Mesenchymal stem cell (in vitro differentiated cells and primary cell): ENCODE data around the gene SBNO2.
A peak's percentile ranks its signal among the peaks of the same experiment; 100 is the strongest.
"Not testable (repeated sequence)": the region's sequence is repeated elsewhere in the genome, so short reads cannot be mapped to it uniquely, and the experiment has no call there.

ENCODE experiments used
- DNase-seq: peaks from one replicate; pipeline ENCODE4 v3.0.0-alpha.2; 2013
- H2AFZ ChIP-seq: one replicate; pipeline ENCODE4 v1.6.1; 2013; ENCODE audit warnings: low read depth, mild to moderate bottlenecking, control low read depth, inconsistent platforms, low read length, moderate library complexity
- H2AK5ac ChIP-seq: 2 replicates; pipeline ENCODE4 v1.6.1; 2013; ENCODE audit warnings: low read length, moderate library complexity, mild to moderate bottlenecking, inconsistent platforms; ENCODE audit not compliant: severe bottlenecking
- H2BK120ac ChIP-seq: one replicate; pipeline ENCODE4 v1.6.1; 2013; ENCODE audit warnings: low read depth, mild to moderate bottlenecking, inconsistent platforms, low read length, moderate library complexity
- H2BK12ac ChIP-seq, 2 experiments: one replicate each; pipeline ENCODE4 v1.6.1; 2013; ENCODE audit warnings: inconsistent platforms in 2 of 2, low read length in 2 of 2, mild to moderate bottlenecking in 2 of 2, moderate library complexity in 2 of 2, control low read depth in 1 of 2
- H2BK15ac ChIP-seq: one replicate; pipeline ENCODE4 v1.6.1; 2013; ENCODE audit warnings: mild to moderate bottlenecking, low read depth, inconsistent platforms; ENCODE audit not compliant: poor library complexity, severe bottlenecking
- H2BK5ac ChIP-seq: 2 replicates; pipeline ENCODE4 v1.6.1; 2013; ENCODE audit warnings: low read depth, mild to moderate bottlenecking, low read length, control low read depth, inconsistent platforms; ENCODE audit not compliant: poor library complexity, severe bottlenecking
- H3K14ac ChIP-seq, 2 experiments: one replicate each; pipeline ENCODE4 v1.6.1; 2013; ENCODE audit warnings: inconsistent platforms in 2 of 2, low read length in 2 of 2, control low read depth in 1 of 2, mild to moderate bottlenecking in 1 of 2, moderate library complexity in 1 of 2
- H3K18ac ChIP-seq, 2 experiments: one replicate each; pipeline ENCODE4 v1.6.1; 2013; ENCODE audit warnings: inconsistent platforms in 2 of 2, low read length in 2 of 2, control low read depth in 1 of 2, low read depth in 1 of 2, mild to moderate bottlenecking in 1 of 2
- H3K23ac ChIP-seq, 2 experiments: one replicate each; pipeline ENCODE4 v1.6.1; 2013; ENCODE audit warnings: inconsistent platforms in 2 of 2, low read length in 2 of 2, mild to moderate bottlenecking in 2 of 2, moderate library complexity in 2 of 2, control low read depth in 1 of 2
- H3K27ac ChIP-seq: 2 replicates; pipeline ENCODE4 v1.5.1; 2013; ENCODE audit warnings: mild to moderate bottlenecking, moderate library complexity, low read length, control low read depth, inconsistent platforms; ENCODE audit not compliant: poor library complexity, severe bottlenecking
- H3K27me3 ChIP-seq, 2 experiments: 2 replicates each; pipeline versions ENCODE4 v1.6.1 to v1.7.0; 2013; ENCODE audit warnings: low read length in 2 of 2, mild to moderate bottlenecking in 2 of 2, moderate library complexity in 2 of 2, control low read depth in 1 of 2, inconsistent platforms in 1 of 2; ENCODE audit not compliant: control insufficient read depth in 1 of 2, insufficient read depth in 1 of 2
- H3K36me3 ChIP-seq, 2 experiments: 2 replicates each; pipeline versions ENCODE4 v1.6.1 to v1.7.0; 2013; ENCODE audit warnings: low read length in 2 of 2, control low read depth in 1 of 2, inconsistent platforms in 1 of 2, low read depth in 1 of 2, mild to moderate bottlenecking in 1 of 2; ENCODE audit not compliant: insufficient read depth in 2 of 2, control insufficient read depth in 1 of 2
- H3K4ac ChIP-seq, 2 experiments: one replicate each; pipeline ENCODE4 v1.6.1; 2013; ENCODE audit warnings: inconsistent platforms in 2 of 2, low read length in 2 of 2, mild to moderate bottlenecking in 2 of 2, moderate library complexity in 2 of 2, control low read depth in 1 of 2, low read depth in 1 of 2
- H3K4me1 ChIP-seq: 2 replicates; pipeline ENCODE4 v1.6.1; 2013; ENCODE audit warnings: low read depth, low read length, control low read depth; ENCODE audit not compliant: control insufficient read depth, insufficient read depth
- H3K4me2 ChIP-seq: 2 replicates; pipeline ENCODE4 v1.6.1; 2013; ENCODE audit warnings: low read length, mild to moderate bottlenecking, inconsistent platforms; ENCODE audit not compliant: poor library complexity, severe bottlenecking
- H3K4me3 ChIP-seq, 2 experiments: 2 replicates each; pipeline versions ENCODE4 v1.5.1 to v1.7.0; 2013; ENCODE audit warnings: low read length in 2 of 2, mild to moderate bottlenecking in 2 of 2, control low read depth in 1 of 2, low read depth in 1 of 2; ENCODE audit not compliant: insufficient read depth in 1 of 2
- H3K79me1 ChIP-seq: replicated peaks from 2 replicates; pipeline ENCODE4 v1.6.1; 2013; ENCODE audit warnings: mild to moderate bottlenecking, control low read depth, low read length, inconsistent platforms; ENCODE audit not compliant: poor library complexity, severe bottlenecking
- H3K9ac ChIP-seq: 2 replicates; pipeline ENCODE4 v1.7.0; 2013; ENCODE audit warnings: mild to moderate bottlenecking, low read length, moderate library complexity
- H3K9me3 ChIP-seq: 2 replicates; pipeline ENCODE4 v1.7.0; 2013; ENCODE audit warnings: mild to moderate bottlenecking, low read length; ENCODE audit not compliant: control insufficient read depth
- H4K8ac ChIP-seq: one replicate; pipeline ENCODE4 v1.6.1; 2013; ENCODE audit warnings: inconsistent platforms, mild to moderate bottlenecking, low read length, moderate library complexity
- H4K91ac ChIP-seq: one replicate; pipeline ENCODE4 v1.6.1; 2013; ENCODE audit warnings: mild to moderate bottlenecking, low read length, inconsistent platforms
- WGBS: methylation state at CpG from one replicate; pipeline ENCODE4 v1.1.7; 2013; ENCODE audit warnings: mixed read lengths; 5-methylcytosine and 5-hydroxymethylcytosine counted together

The SBNO2 gene

GRCh38 chr19:1210227-1210538, 36.1 kb upstream of the SBNO2 start:
- Histone ChIP-seq H4K8ac (no peak overlapping the region), H3K14ac (no peak overlapping the region), H3K79me1 (peaks cover under 1% of the 10 kb centered on the region), H3K4ac (peak overlapping the region in 1 of 2 experiments; percentile 21), H3K27ac (peak overlapping the region; percentile 59), H2BK5ac (peak overlapping the region; percentile 74), H3K4me1 (peaks cover 57% of the 10 kb centered on the region), H3K18ac (peak overlapping the region in 1 of 2 experiments; percentile 2), H3K9me3 (no peaks in the 10 kb centered on the region), H2BK12ac (peak overlapping the region in 1 of 2 experiments; percentile 34), H2BK120ac (no peak overlapping the region), H2BK15ac (no peak overlapping the region), H3K9ac (peak overlapping the region; percentile 53), H3K4me2 (peak overlapping the region; percentile 1), H2AK5ac (peak overlapping the region; percentile 14), H4K91ac (no peak overlapping the region), H3K23ac (peak overlapping the region in 1 of 2 experiments; percentile 24), H2AFZ (no peak overlapping the region), H3K36me3 (peaks cover 10 to 46% of the 10 kb centered on the region in 2 experiments), H3K4me3 (no peak overlapping the region), H3K27me3 (no peaks in the 10 kb centered on the region)
- no peak for DNase-seq
- WGBS = 98% methylated on average over 12 of the region's 13 CpGs

DNA sequence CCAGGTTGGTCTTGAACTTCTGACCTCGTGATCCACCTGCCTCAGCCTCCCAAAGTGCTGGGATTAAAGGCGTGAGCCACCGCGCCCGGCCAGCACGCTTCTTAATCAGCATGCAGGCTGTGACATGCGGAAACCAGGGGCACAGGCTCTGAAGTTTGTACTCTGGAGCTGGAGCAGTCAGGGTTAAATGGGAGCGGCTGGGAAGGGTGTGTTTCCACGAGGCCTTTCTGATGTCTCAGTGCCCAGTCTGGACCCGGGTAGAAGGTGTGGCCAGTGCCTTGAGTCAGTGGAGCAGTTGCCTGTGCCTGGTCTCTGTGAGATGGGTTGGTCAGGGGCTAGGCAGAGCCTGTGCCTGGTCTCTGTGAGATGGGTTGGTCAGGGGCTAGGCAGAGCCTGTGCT, 34.8 kb upstream of the SBNO2 start:
- Histone ChIP-seq H3K4me1 (peaks cover 47% of the 10 kb centered on the region), H2AK5ac (peak overlapping the region; percentile 44), H3K4me3 (peak overlapping the region in 1 of 2 experiments; percentile 33), H3K36me3 (peaks cover 10 to 37% of the 10 kb centered on the region in 2 experiments), H3K9ac (peak overlapping the region; percentile 9)
- DNase-seq, H2BK120ac ChIP-seq, H3K14ac ChIP-seq, H3K27me3 ChIP-seq, H2BK12ac ChIP-seq, H3K18ac ChIP-seq, H3K9me3 ChIP-seq, H4K91ac ChIP-seq, H4K8ac ChIP-seq, H3K4ac ChIP-seq, H3K79me1 ChIP-seq, H2BK15ac ChIP-seq, H3K27ac ChIP-seq, H3K4me2 ChIP-seq, H2BK5ac ChIP-seq, H2AFZ ChIP-seq, H3K23ac ChIP-seq: not testable (repeated sequence)
- 82% methylated on average over 10 of the region's 10 CpGs for WGBS

DNA sequence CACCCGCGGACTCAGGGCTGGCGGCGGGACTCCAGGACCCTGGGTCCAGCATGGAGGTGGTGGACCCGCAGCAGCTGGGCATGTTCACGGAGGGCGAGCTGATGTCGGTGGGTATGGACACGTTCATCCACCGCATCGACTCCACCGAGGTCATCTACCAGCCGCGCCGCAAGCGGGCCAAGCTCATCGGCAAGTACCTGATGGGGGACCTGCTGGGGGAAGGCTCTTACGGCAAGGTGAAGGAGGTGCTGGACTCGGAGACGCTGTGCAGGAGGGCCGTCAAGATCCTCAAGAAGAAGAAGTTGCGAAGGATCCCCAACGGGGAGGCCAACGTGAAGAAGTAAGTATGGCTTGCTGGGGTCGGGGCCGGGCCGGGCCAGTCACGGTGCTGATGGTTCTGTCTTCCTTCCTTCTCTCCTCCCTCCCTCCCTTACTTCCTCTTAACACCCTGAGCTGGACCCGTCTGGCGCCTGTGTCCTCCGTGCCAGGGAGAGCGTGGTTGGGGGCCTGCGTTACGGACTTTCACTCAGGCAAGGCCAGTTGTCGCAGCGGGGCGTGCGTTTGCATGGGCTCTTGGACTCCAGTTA, 32.9 kb upstream of the SBNO2 start:
- H2BK120ac ChIP-seq = no peak overlapping the region

DNA sequence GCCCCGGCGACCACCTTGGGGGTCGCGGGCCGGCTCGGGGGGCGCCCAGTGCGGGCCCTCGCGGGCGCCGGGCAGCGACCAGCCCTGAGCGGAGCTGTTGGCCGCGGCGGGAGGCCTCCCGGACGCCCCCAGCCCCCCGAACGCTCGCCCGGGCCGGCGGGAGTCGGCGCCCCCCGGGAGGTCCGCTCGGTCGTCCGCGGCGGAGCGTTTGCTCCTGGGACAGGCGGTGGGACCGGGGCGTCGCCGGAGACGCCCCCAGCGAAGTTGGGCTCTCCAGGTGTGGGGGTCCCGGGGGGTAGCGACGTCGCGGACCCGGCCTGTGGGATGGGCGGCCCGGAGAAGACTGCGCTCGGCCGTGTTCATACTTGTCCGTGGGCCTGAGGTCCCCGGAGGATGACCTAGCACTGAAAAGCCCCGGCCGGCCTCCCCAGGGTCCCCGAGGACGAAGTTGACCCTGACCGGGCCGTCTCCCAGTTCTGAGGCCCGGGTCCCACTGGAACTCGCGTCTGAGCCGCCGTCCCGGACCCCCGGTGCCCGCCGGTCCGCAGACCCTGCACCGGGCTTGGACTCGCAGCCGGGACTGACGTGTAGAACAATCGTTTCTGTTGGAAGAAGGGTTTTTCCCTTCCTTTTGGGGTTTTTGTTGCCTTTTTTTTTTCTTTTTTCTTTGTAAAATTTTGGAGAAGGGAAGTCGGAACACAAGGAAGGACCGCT, 32.2 kb upstream of the SBNO2 start:
- H3K4me2 ChIP-seq = peak overlapping the region; percentile 64
- peaks cover 34% of the 10 kb centered on the region for H3K4me1 ChIP-seq
- H4K91ac ChIP-seq = peak overlapping the region; percentile 36
- H2BK5ac ChIP-seq = no peak overlapping the region
- no peak overlapping the region for H4K8ac ChIP-seq
- no peak overlapping the region for H2BK12ac ChIP-seq
- H3K4me3 ChIP-seq = peak overlapping the region; percentile 83 to 94
- DNase-seq = no peak
- H3K4ac ChIP-seq = peak overlapping the region; percentile 90
- peak overlapping the region; percentile 37 for H3K27ac ChIP-seq
- H2AFZ ChIP-seq = no peak overlapping the region
- WGBS = under 1% methylated on average over 53 of the region's 78 CpGs
- no peaks in the 10 kb centered on the region for H3K9me3 ChIP-seq
- H3K79me1 ChIP-seq = peaks cover 4% of the 10 kb centered on the region
- H3K36me3 ChIP-seq = peaks cover 6 to 27% of the 10 kb centered on the region in 2 experiments
- no peaks in the 10 kb centered on the region for H3K27me3 ChIP-seq
- no peak overlapping the region for H3K23ac ChIP-seq
- peak overlapping the region; percentile 89 for H3K9ac ChIP-seq
- H2BK120ac ChIP-seq = peak overlapping the region; percentile 73
- H2AK5ac ChIP-seq = no peak overlapping the region
- peak overlapping the region; percentile 59 to 89 for H3K18ac ChIP-seq
- H2BK15ac ChIP-seq = no peak overlapping the region
- peak overlapping the region; percentile 70 to 91 for H3K14ac ChIP-seq

More for the DNA sequence above, 32.9 kb upstream of the SBNO2 start:
- Histone ChIP-seq H2AK5ac (no peak overlapping the region), H2BK15ac (no peak overlapping the region), H4K8ac (no peak overlapping the region), H3K23ac (peak overlapping the region in 1 of 2 experiments; percentile 46), H2BK5ac (no peak overlapping the region), H4K91ac (no peak overlapping the region), H3K27ac (peak overlapping the region; percentile 37), H3K9ac (peak overlapping the region; percentile 89), H3K4me1 (peaks cover 40% of the 10 kb centered on the region), H3K18ac (peak overlapping the region; percentile 16 to 89), H3K27me3 (no peaks in the 10 kb centered on the region), H3K4me3 (peak overlapping the region; percentile 83 to 94), H2AFZ (no peak overlapping the region), H3K14ac (peak overlapping the region in 1 of 2 experiments; percentile 91), H3K36me3 (peaks cover 6 to 31% of the 10 kb centered on the region in 2 experiments), H2BK12ac (no peak overlapping the region), H3K79me1 (peaks cover 4% of the 10 kb centered on the region), H3K4me2 (peak overlapping the region; percentile 64), H3K4ac (peak overlapping the region in 1 of 2 experiments; percentile 32), H3K9me3 (no peaks in the 10 kb centered on the region)
- DNase-seq = no peak
- 1% methylated on average over 34 of the region's 38 CpGs for WGBS
